ENCODE results near the gene SMAD6. TPM values are rescaled to one million over a fixed set of nuclear protein-coding genes. Genes with fewer than 3 reads are reported as not detected.

SMAD6 gene
- total and polyA plus RNA-seq, 9 of the 15 experiments (the other 6 are each of a cell fraction or from before 2014, with no cell fraction given): 0.10 to 15.5 (median 3.7) TPM

DNA sequence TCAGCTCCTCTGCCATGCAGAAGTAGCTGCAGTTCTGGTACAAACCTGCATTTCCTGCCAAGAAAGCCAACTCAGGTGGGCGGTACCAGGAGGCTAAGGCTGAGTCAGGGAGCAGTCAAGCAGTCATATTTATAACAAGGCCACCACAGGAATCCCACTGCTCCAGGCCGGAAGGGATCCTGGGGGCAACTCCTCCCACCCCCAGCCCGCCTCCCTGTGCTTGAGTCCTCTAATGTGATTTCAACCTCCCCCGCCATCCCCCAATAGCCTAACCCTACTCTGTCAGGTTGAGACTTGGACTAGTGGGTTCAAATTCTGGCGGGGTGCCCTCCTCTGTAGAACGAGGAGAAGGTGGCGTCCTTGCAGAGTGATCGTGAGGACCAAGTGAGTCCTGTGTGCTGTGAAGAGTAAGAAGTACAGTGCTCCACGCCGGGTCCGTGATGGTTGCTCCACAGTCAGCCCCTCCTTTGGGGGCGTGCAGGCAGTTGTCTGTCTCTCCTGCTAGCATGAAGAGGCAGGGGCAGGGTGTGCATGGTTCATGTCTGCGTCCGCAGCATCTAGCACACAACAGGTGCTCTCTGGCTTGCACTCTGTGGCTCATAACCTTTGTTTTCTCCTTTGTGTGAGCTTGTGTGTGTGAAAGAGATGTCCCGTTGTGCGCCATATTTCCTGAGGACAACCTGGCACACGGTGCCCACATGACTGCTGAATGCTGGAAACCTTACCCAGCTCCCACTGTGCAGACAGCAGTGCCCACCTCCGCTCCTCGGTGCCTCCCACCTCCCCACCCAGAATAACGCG, 78.3 kb downstream of the SMAD6 start:
- DNase-seq (ENCODE audit: extremely low read depth in 1 of 4, low spot score in 3 of 4) (no peak), FAIRE-seq (no peak), ATAC-seq (no peak)
- no peaks in the 10 kb centered on the region for H3K9me1 ChIP-seq (ENCODE audit: control insufficient read depth, insufficient read depth, low read length)
- no peak overlapping the region for H2AFZ ChIP-seq (ENCODE audit: low read depth, low read length)
- WGBS (ENCODE audit: insufficient coverage, low coverage, missing lambda C conversion rate): 93% methylated on average over 18 of the region's 21 CpGs
- peaks cover 0 to 10% of the 10 kb centered on the region in 2 experiments; a peak in 2 of 5 replicates for H3K4me1 ChIP-seq (replicated peaks in 1 of 2; ENCODE audit: control insufficient read depth in 2 of 2, insufficient read depth in 2 of 2, low read length in 2 of 2)
- TF ChIP-seq DIDO1 (tag; IDR thresholded peaks at IDR 0.05; ENCODE audit: low read depth): no peak
- TF ChIP-seq ZBTB8A (IDR thresholded peaks at IDR 0.05; ENCODE audit: partially characterized antibody): no peak
- no peak for TF ChIP-seq CREB1 (IDR thresholded peaks at IDR 0.05)
- TF ChIP-seq CREB1 (CRISPR knock-in tag; IDR thresholded peaks at IDR 0.05): no peak
- in situ Hi-C loops (cut with MboI): no loop called here
- BruUV-seq (replicated peaks): no TSS peak
- peaks cover 4% of the 10 kb centered on the region; the same call in 1 of the 3 replicates for H3K79me2 ChIP-seq (ENCODE audit: control insufficient read depth, insufficient read depth, low read length)
- H3K4me2 ChIP-seq (ENCODE audit: insufficient read depth, low read length): no peak overlapping the region
- no peaks in the 10 kb centered on the region for H3K27me3 ChIP-seq (ENCODE audit: control insufficient read depth in 2 of 2, insufficient read depth in 2 of 2, low read length in 2 of 2)
- POLR2A ChIA-PET: interaction anchor here (0.5 to 0.7 kb wide), 2 partner anchors 10 to 80 kb away, joined by 3 read pairs; no protein-coding TSS in a partner anchor
- CTCF ChIA-PET (ENCODE audit: low intra/inter-chr PET ratio): no interaction called here
- no peak overlapping the region for H3K27ac ChIP-seq (ENCODE audit: extremely low read depth, low read depth, low read length)
- intact Hi-C loops (cut with micrococcal nuclease): no loop called here
- H3K4me3 ChIP-seq: no peak overlapping the region
- no peaks in the 10 kb centered on the region for H3K9me3 ChIP-seq (replicated peaks; ENCODE audit: control insufficient read depth, insufficient read depth, low read depth, low read length)
- peaks cover 4% of the 10 kb centered on the region; the same call in 1 of the 3 replicates for H3K36me3 ChIP-seq (ENCODE audit: control insufficient read depth, insufficient read depth, low read length)
- H4K20me1 ChIP-seq (replicated peaks; ENCODE audit: control insufficient read depth, insufficient read depth, low read length): peaks cover 15% of the 10 kb centered on the region; the same call in 1 of the 2 replicates
- H3K9ac ChIP-seq (ENCODE audit: insufficient read depth in 1 of 2, low read depth in 2 of 2, low read length in 2 of 2): no peak overlapping the region

Measured in K562 (cell line).